Measurements from ENCODE around the gene HINFP. TPM values are rescaled to one million over a fixed set of nuclear protein-coding genes. Genes with fewer than 3 reads are reported as not detected.
"Not testable (repeated sequence)": the region's sequence is repeated elsewhere in the genome, so short reads cannot be mapped to it uniquely, and the experiment has no call there.

Gene HINFP
- total and polyA plus RNA-seq, 4 donors: 10.4 to 24.5 (median 17.8) TPM

GRCh38 chr11:119160151-119160550, 38.8 kb downstream of the HINFP start:
- Histone ChIP-seq H3K9me3 (ENCODE audit: control insufficient read depth in 4 of 4, insufficient read depth in 3 of 4, low read length in 3 of 4) (no peaks in the 10 kb centered on the region), H3K4me3 (no peak overlapping the region), H3K36me3 (ENCODE audit: control insufficient read depth in 4 of 4, insufficient read depth in 4 of 4, low read length in 4 of 4) (no peaks in the 10 kb centered on the region), H3K4me1 (ENCODE audit: control insufficient read depth in 5 of 5, insufficient read depth in 5 of 5, low read length in 5 of 5) (no peaks in the 10 kb centered on the region), H3K9ac (ENCODE audit: insufficient read depth in 1 of 2, low read length in 2 of 2) (no peak overlapping the region), H3K27ac (ENCODE audit: low read depth in 1 of 2, low read length in 1 of 2) (no peak overlapping the region), H3K27me3 (ENCODE audit: control insufficient read depth in 3 of 3, insufficient read depth in 3 of 3, low read length in 2 of 3) (no peaks in the 10 kb centered on the region)
- 93 to 95% methylated on average over 9 of the region's 9 CpGs for WGBS, 2 donors
- TF ChIP-seq, protein P1, sequence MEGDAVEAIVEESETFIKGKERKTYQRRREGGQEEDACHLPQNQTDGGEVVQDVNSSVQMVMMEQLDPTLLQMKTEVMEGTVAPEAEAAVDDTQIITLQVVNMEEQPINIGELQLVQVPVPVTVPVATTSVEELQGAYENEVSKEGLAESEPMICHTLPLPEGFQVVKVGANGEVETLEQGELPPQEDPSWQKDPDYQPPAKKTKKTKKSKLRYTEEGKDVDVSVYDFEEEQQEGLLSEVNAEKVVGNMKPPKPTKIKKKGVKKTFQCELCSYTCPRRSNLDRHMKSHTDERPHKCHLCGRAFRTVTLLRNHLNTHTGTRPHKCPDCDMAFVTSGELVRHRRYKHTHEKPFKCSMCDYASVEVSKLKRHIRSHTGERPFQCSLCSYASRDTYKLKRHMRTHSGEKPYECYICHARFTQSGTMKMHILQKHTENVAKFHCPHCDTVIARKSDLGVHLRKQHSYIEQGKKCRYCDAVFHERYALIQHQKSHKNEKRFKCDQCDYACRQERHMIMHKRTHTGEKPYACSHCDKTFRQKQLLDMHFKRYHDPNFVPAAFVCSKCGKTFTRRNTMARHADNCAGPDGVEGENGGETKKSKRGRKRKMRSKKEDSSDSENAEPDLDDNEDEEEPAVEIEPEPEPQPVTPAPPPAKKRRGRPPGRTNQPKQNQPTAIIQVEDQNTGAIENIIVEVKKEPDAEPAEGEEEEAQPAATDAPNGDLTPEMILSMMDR (IDR thresholded peaks at IDR 0.05; ENCODE audit: control extremely low read depth, extremely low read depth): no peak
- DNase-seq (no peak), ATAC-seq (ENCODE audit: insufficient read depth, low FRiP score) (no peak)

GRCh38 chr11:119161871-119162270, 40.5 kb downstream of the HINFP start:
- ATAC-seq (ENCODE audit: insufficient read depth, low FRiP score) (no peak), DNase-seq (no peak)
- H3K27ac ChIP-seq (ENCODE audit: low read depth in 1 of 2, low read length in 1 of 2): no peak overlapping the region
- no peaks in the 10 kb centered on the region for H3K36me3 ChIP-seq (ENCODE audit: control insufficient read depth in 4 of 4, insufficient read depth in 4 of 4, low read length in 4 of 4)
- no peak overlapping the region for H3K9ac ChIP-seq (ENCODE audit: insufficient read depth in 1 of 2, low read length in 2 of 2)
- no peaks in the 10 kb centered on the region for H3K4me1 ChIP-seq (ENCODE audit: control insufficient read depth in 5 of 5, insufficient read depth in 5 of 5, low read length in 5 of 5)
- no peaks in the 10 kb centered on the region for H3K27me3 ChIP-seq (ENCODE audit: control insufficient read depth in 3 of 3, insufficient read depth in 3 of 3, low read length in 2 of 3)
- 84 to 89% methylated on average over 8 of the region's 8 CpGs for WGBS, 2 donors
- no peak overlapping the region for H3K4me3 ChIP-seq
- TF ChIP-seq, protein P1 (IDR thresholded peaks at IDR 0.05; ENCODE audit: control extremely low read depth, extremely low read depth): no peak
- no peaks in the 10 kb centered on the region for H3K9me3 ChIP-seq (ENCODE audit: control insufficient read depth in 4 of 4, insufficient read depth in 3 of 4, low read length in 3 of 4)

DNA sequence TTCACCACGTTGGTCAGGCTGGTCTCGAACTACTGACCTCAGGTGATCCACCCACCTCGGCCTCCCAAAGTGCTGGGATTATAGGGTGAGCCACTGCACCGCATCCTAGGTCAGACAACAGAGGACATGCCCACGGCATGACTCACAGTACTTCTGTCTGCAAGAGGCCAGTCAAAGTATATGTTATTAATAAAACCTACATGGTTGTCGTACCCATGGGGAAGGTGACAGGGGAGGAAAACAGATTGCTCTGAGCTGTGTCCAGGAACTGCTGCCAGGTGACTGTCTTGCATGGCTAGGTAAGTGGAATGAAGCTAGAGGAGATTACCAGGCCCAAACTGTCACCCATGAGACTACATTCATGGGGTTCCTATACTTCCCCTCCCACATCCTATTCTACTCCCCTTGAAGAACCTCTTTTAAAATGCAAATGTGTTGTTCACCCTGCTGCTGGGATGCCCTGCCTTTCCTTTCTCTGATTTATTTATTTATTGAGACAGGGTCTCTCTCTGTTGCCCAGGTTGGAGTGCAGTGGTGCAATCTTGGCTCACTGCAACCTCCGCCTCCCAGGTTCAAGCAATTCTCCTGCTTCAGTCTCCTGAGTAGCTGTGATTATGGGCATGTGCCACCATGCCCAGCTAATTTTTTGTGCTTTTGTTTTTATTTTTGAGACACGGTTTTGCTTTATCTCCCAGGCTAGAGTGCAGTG, 45.1 kb downstream of the HINFP start:
- TF ChIP-seq, protein P1 (IDR thresholded peaks at IDR 0.05; ENCODE audit: control extremely low read depth, extremely low read depth): no peak
- Histone ChIP-seq H3K36me3 (ENCODE audit: control insufficient read depth in 4 of 4, insufficient read depth in 4 of 4, low read length in 4 of 4) (no peaks in the 10 kb centered on the region), H3K9ac (ENCODE audit: insufficient read depth in 1 of 2, low read length in 2 of 2) (no peak overlapping the region), H3K4me1 (ENCODE audit: control insufficient read depth in 5 of 5, insufficient read depth in 5 of 5, low read length in 5 of 5) (peaks cover 0 to 8% (median 0%) of the 10 kb centered on the region in 5 donors), H3K27ac (ENCODE audit: low read depth in 1 of 2, low read length in 1 of 2) (no peak overlapping the region), H3K4me3 (no peak overlapping the region), H3K9me3 (ENCODE audit: control insufficient read depth in 4 of 4, insufficient read depth in 3 of 4, low read length in 3 of 4) (no peaks in the 10 kb centered on the region), H3K27me3 (ENCODE audit: control insufficient read depth in 3 of 3, insufficient read depth in 3 of 3, low read length in 2 of 3) (no peaks in the 10 kb centered on the region)
- DNase-seq (no peak), ATAC-seq (ENCODE audit: insufficient read depth, low FRiP score) (no peak)
- 82 to 84% methylated on average over 8 of the region's 8 CpGs for WGBS, 2 donors

GRCh38 chr11:119167077-119167458, 45.7 kb downstream of the HINFP start:
- not testable (repeated sequence) for H3K4me3 ChIP-seq; DNase-seq; H3K27me3 ChIP-seq (ENCODE audit: control insufficient read depth in 3 of 3, insufficient read depth in 3 of 3, low read length in 2 of 3); H3K4me1 ChIP-seq (ENCODE audit: control insufficient read depth in 5 of 5, insufficient read depth in 5 of 5, low read length in 5 of 5); ATAC-seq (ENCODE audit: insufficient read depth, low FRiP score); H3K9ac ChIP-seq (ENCODE audit: insufficient read depth in 1 of 2, low read length in 2 of 2); H3K9me3 ChIP-seq (ENCODE audit: control insufficient read depth in 4 of 4, insufficient read depth in 3 of 4, low read length in 3 of 4); H3K27ac ChIP-seq (ENCODE audit: low read depth in 1 of 2, low read length in 1 of 2); H3K36me3 ChIP-seq (ENCODE audit: control insufficient read depth in 4 of 4, insufficient read depth in 4 of 4, low read length in 4 of 4)
- WGBS, 2 donors: 87 to 93% methylated on average over 10 of the region's 10 CpGs
